Activated CD8-positive, alpha-beta memory T cell treated with anti-CD3 and anti-CD28 coated beads for 1 hour (primary cell): ENCODE results near the gene SLCO3A1.

Experiments
- DNase-seq, 2 donors: peaks; one replicate each; pipeline ENCODE4 v3.0.0-alpha.2; 2020; ENCODE audit warnings: low read depth in 1 of 2; ENCODE audit errors: extremely low read depth in 1 of 2

SLCO3A1 gene

GRCh38 chr15:91997163-91997562, 143.7 kb downstream of the SLCO3A1 start:
- no peak for DNase-seq

- no peak for DNase-seq
Observed at GRCh38 chr15:92000709-92001108, 147.2 kb downstream of the SLCO3A1 start.

GRCh38 chr15:92001307-92001706, 147.8 kb downstream of the SLCO3A1 start:
- DNase-seq: no peak

GRCh38 chr15:92002666-92003065, 149.2 kb downstream of the SLCO3A1 start:
- no peak for DNase-seq

GRCh38 chr15:92003515-92004067, 150.1 kb downstream of the SLCO3A1 start:
- DNase-seq: no peak

GRCh38 chr15:92005154-92005553, 151.6 kb downstream of the SLCO3A1 start:
- DNase-seq: no peak

GRCh38 chr15:92006186-92007028, 152.9 kb downstream of the SLCO3A1 start:
- DNase-seq: no peak

- DNase-seq: no peak
Observed at GRCh38 chr15:92009162-92009561, 155.7 kb downstream of the SLCO3A1 start.

GRCh38 chr15:92011611-92012367, 158.3 kb downstream of the SLCO3A1 start:
- no peak for DNase-seq

GRCh38 chr15:92012368-92012629, 158.8 kb downstream of the SLCO3A1 start:
- no peak for DNase-seq

- DNase-seq: no peak
Observed at GRCh38 chr15:92012881-92013280, 159.4 kb downstream of the SLCO3A1 start.

GRCh38 chr15:92014281-92015030, 160.9 kb downstream of the SLCO3A1 start:
- no peak for DNase-seq

GRCh38 chr15:92017882-92018534, 164.5 kb downstream of the SLCO3A1 start:
- DNase-seq: no peak

- DNase-seq: no peak
Observed at GRCh38 chr15:92018535-92019239, 165.2 kb downstream of the SLCO3A1 start.

- DNase-seq: no peak
Observed at GRCh38 chr15:92019706-92020105, 166.2 kb downstream of the SLCO3A1 start.

GRCh38 chr15:92020207-92020606, 166.7 kb downstream of the SLCO3A1 start:
- DNase-seq: no peak

- DNase-seq: no peak
Observed at GRCh38 chr15:92020804-92021203, 167.3 kb downstream of the SLCO3A1 start.

- no peak for DNase-seq
Observed at GRCh38 chr15:92021792-92022191, 168.3 kb downstream of the SLCO3A1 start.

GRCh38 chr15:92023965-92024364, 170.5 kb downstream of the SLCO3A1 start:
- DNase-seq: no peak

- no peak for DNase-seq
Observed at GRCh38 chr15:92025706-92026270, 172.3 kb downstream of the SLCO3A1 start.
